ENCODE results near the gene SH2D6.
A peak's percentile ranks its signal among the peaks of the same experiment; 100 is the strongest.
"Not testable (repeated sequence)": the region's sequence is repeated elsewhere in the genome, so short reads cannot be mapped to it uniquely, and the experiment has no call there.

The SH2D6 gene

GRCh38 chr2:85398426-85399182, 19.9 kb upstream of the SH2D6 start:
- DNase-seq: no peak

DNA sequence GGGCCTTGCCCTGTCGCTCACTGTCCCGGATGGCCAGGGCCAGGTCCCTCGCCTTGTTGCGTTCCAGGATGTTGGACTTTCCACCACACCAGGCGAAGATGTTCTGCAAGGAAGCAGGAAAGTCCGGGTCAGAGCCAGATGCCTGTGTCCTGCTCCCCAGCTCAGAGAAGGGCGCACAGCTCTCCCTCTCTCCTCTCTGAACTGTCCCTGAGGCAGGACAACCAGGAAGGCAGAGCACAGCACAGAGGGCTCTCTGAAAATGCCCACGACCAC, 19.4 kb upstream of the SH2D6 start:
- DNase-seq: no peak

DNA sequence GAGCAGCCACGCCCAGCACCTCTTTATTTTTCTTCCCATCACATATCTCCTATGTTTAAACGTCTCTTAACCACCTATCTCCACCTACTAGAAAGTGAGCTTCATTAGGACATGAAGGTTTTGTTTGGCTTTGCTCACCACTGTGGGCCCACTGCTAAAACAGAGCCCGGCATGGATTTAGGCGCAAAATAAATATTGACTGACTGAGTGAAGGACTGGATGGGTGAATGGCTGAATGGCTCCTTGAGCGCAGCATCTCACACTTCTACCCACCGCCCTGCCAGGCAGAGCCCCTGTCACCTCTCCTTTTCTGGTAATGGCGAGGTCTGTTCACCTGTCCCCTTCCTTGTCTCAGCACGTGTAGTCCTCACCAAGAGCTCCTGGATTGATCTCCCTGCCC, 18.5 kb upstream of the SH2D6 start:
- DNase-seq: no peak

- DNase-seq: no peak
Measured at GRCh38 chr2:85400541-85401463, 17.7 kb upstream of the SH2D6 start.

GRCh38 chr2:85401464-85401805, 17.1 kb upstream of the SH2D6 start:
- DNase-seq: no peak

DNA sequence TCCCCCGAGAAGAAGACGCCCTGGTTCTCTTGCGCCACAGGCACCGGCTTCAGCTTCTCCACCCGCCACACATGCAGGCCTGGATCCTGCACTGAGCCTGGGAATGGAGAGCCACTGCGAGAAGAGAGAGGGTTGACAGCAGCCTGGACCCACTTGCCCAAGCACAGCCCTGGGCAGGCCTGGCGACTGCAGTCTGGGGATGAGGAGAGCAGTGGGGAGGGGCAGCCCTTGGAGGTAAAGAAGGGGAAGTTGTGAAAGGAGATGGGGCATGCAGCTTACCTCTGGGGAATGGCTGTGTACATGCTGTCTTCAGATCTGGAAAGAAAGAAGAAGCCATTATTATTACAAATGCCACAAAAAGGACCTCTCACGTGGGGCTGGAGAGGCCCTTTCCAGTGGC, 16.7 kb upstream of the SH2D6 start:
- no peak for DNase-seq

DNA sequence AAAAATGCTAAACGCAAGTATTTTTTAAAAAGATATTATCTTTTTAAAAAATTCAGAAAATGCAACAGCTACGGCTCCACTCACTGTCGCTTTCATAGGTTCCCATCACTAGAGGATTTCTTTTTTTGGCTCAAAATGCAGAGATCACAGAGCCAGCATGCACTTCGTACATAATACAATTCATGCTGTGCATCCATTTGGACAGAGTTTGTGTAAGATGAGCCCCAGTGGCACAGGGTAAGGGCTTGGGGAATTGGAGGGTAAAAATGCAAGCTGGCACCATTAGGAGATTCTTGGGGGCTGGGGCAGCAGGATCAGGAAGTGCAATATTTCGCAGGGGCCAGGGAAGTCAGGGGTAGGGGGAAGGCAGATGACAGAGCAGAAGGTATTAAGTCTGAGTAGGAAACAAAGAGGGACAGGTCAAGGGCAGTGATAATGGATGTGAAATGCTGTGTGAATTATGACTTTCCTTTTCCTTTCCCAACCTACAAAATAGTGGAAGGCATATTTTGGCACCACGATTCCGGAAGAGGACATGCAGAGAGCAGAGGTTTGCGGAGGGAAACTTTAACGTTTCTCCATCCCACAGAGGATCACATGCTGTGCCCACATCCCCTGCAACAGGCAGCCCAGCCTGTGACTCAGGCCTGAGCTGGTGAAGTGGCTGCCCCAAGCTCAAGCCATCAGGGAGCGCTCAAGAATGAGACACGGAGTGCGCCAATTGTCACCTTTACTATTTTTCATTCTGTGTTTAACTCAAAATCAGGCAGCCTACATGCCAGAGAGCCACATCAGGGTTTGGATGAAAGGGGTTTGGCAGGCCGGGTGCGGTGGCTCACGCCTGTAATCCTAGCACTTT, 13.1 kb upstream of the SH2D6 start:
- DNase-seq: peak; percentile 79

GRCh38 chr2:85409845-85410583, 8.5 kb upstream of the SH2D6 start, which contains the start of gene CAPG:
Gene CAPG, minus strand, starts transcription at chr2:85410366. Its CDS starts 8,221 bp downstream, at chr2:85402145.
- no peak for DNase-seq

DNA sequence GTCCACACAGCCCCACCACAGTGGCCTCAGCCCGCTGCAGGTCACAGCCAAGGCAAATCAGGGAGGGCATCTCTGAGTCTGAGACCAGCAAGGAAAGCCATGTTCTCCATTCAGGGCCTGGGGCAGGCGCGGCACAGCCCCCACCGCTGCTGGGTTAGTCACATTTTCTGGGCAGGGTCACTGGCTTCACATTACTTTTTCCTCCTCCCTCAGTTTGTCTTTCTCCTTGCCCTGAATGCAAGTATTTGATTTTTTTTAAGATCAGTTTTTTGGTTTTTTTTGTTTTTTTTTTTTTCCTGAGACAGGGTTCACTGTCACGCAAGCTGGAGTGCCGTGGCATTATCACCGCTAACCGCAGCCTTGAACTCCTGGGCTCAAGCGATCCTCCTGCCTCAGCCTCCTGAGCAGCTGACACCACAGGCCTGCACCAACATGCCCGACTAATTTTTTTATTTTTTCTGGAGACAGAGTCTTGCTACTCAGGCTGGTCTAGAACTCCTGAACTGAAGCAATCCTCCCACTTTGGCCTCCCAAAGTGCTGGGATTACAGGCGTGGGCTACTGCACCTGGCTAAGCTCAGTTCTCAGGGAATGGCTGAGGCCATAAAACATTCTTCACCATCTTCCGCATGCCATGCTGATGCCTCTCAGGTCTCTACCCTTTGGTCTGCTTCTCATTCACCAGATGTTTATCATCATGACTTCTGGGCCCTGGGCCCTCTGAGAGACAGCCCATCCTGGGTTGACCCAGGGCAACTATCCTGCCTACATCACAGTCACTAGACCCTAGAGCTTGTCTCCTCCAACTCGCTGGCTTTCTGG, 7.7 kb upstream of the SH2D6 start:
- no peak for DNase-seq

GRCh38 chr2:85411405-85411748, 7.1 kb upstream of the SH2D6 start:
- DNase-seq: no peak

- peak; percentile 46 for DNase-seq
Measured at GRCh38 chr2:85413592-85414420, 4.7 kb upstream of the SH2D6 start.

DNA sequence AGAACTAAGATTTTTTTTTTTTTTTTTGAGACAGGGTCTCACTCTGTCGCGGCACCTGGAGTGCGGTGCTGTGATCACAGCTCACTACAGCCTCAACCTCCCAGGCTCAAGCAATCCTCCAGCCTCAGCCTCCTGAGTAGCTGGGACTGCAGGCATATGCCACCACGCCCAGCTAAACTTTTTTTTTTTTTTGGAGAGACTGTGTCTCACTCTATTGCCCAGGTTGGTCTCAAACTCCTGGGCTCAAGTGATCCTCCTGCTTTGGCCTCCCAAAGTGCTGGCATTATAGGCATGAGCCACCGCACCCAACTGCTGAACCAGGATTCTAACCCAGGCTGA, 4.1 kb upstream of the SH2D6 start:
- DNase-seq: not testable (repeated sequence)

DNA sequence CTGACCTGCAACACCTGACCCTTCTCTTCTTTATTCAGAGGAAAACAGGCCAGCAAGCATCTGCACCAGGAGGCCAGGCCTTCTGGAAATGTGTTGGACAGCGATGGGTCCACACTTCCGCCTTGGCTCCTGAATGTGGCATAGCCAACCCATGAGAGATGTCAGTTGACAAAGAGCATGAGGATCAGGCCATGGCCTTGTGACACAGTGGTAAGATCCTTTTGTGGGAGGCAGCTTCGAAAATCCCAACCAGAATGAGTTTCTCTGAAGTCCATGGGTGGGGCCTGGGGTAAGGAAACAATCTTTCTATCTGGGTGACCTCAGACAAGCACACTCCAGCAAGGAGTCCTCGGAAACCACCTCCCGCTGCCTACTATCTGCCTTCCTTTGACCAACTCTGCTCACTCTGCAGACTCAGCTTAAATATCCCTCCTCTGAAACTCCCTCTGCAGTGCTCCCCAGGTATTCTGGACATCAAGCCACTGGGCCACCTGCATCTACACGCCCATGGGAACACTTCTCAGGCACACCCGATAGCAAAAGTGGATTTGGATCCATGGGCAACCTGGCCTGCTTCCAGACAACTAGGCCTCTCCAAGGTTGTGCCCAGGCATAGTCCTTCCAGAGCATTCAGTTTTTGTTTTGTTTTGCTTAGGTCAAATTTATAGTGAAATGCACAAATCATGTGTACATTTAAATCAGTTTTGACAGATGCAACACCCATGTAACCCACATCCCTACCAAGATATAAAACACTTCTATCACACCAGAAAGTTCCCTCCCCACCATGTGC, 3.6 kb upstream of the SH2D6 start:
- DNase-seq: no peak

GRCh38 chr2:85415980-85416650, 2.4 kb upstream of the SH2D6 start:
- DNase-seq: no peak

DNA sequence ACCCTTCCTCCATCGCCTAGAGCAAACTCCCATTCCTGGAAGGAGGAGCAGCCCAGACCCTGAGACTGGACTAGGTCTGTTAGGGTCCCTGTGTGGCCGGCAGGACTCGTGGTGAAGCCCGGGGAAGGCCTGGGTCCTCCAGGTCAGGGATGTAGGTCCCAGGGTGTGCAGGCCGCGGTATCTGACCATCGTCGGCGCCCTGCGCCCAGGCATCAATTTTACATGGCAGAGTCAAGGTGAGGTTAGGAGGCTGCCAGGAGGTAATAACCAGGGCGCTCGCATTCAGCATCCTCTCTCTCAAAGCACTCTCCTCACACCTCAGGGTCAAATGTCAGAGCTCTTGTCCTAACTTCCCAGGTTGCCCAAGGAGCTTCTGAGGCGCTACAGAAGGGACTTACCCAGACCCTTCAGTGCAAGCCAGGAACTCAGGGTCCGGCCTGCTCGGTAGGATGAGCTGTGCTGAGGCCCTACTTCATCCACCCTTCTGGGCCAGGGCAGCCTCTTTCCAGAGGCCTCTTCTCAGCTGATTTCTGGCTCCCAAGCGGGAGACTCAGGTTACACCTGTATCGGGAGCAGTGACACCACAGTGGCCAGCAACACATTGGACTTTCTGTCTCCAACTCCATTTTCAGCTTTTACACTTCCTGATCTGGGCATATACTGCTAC, 628 bp downstream of the SH2D6 start:
- DNase-seq: no peak

GRCh38 chr2:85420536-85421259, 2.2 kb downstream of the SH2D6 start:
- peak; percentile 80 for DNase-seq

DNA sequence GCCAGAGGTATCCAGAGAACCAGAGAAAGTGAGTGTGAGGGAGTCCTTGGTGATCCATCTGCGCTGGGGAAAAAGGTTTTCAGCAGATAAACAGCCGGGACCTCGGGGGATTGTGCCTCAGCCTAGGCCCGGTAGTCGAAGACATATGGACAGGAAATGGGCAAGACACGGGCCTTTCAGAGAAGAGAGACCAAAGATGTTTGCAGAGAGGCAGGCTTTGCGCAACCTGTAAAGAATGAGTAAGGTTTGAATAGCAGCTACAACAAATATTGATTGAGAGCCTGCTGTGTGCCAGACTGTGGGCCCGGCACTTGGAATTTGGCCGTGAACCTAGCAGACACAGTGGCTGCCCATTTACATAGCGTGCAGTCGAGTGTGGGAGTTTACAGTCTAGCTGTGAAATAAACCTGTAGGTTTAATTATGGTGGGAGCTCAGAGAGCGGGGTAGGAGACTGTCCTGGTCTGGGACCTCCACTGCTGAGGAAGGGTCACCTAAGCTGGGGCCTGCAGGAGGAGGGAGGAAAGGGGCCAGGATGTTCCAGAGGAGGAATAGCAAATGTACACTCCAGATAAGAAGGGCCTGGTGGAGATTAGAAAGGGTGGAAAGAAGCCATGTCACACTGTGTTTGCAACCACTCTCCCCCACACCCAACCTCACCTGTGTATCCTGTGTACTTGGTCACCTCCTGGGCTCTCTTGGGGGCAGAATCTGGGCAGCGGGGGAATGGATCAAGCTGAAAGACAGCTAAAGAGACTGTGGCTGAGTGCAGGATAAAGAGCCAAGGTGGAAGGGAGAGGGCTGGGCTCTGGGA, 3.0 kb downstream of the SH2D6 start:
- DNase-seq: peak; percentile 28

Data from fibroblast of skin of back (primary cell).